Measurements from ENCODE around the gene KCNQ1.

Gene KCNQ1

DNA sequence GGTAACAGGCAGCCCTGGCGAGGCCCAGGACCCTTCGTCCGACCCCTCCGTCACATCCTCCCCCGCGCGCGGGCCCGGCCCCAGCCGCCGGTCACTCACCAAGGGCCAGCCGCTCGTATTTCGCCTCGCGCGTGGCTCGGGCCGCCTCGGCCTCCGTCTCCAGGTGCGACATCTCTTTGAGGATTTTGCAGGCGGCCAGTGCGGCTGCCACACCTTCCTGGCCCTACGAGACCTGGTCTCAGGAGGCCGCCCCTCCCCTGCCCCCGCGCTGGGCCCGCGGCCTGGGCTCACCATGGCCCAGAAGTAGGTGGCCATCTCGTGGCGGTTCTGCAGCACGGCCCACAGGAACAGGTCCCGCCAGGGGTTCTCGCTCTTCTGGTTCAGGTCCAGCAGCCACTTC is 30.2 kb upstream of the KCNQ1 start:
- Histone ChIP-seq H3K4me1 (ENCODE audit: control insufficient read depth, insufficient read depth, low read length) (peaks cover under 1% of the 10 kb centered on the region), H3K27ac (ENCODE audit: low read depth, low read length) (no peak overlapping the region), H3K9ac (ENCODE audit: low read length) (no peak overlapping the region), H3K36me3 (ENCODE audit: control insufficient read depth, insufficient read depth, low read length) (no peaks in the 10 kb centered on the region), H3K4me3 (ENCODE audit: low read length) (no peak overlapping the region), H3K27me3 (ENCODE audit: control insufficient read depth, insufficient read depth, low read length) (no peaks in the 10 kb centered on the region)

DNA sequence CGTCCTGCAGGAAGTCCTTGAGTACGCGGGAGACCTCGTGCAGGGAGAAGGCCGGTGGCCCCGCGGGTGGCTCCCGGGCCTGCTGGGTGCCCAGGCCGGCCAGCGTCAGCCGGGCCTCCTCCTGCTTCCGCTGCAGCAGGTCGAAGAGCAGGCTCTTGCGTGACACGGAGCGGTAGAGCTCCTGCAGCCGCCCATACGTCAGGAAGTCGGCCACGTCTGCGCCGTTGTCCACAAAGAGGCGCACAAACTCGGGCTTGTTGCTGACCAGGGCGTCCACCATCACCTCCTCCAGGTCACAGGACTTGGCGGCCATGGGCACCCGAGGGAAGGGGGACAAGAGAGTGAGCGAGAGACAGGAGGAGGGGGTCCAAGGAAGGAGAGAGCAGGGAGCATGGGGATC is 29.6 kb upstream of the KCNQ1 start:
- Histone ChIP-seq H3K27ac (ENCODE audit: low read depth, low read length) (no peak overlapping the region), H3K4me3 (ENCODE audit: low read length) (no peak overlapping the region), H3K27me3 (ENCODE audit: control insufficient read depth, insufficient read depth, low read length) (no peaks in the 10 kb centered on the region), H3K36me3 (ENCODE audit: control insufficient read depth, insufficient read depth, low read length) (no peaks in the 10 kb centered on the region), H3K9ac (ENCODE audit: low read length) (no peak overlapping the region), H3K4me1 (ENCODE audit: control insufficient read depth, insufficient read depth, low read length) (no peaks in the 10 kb centered on the region)

DNA sequence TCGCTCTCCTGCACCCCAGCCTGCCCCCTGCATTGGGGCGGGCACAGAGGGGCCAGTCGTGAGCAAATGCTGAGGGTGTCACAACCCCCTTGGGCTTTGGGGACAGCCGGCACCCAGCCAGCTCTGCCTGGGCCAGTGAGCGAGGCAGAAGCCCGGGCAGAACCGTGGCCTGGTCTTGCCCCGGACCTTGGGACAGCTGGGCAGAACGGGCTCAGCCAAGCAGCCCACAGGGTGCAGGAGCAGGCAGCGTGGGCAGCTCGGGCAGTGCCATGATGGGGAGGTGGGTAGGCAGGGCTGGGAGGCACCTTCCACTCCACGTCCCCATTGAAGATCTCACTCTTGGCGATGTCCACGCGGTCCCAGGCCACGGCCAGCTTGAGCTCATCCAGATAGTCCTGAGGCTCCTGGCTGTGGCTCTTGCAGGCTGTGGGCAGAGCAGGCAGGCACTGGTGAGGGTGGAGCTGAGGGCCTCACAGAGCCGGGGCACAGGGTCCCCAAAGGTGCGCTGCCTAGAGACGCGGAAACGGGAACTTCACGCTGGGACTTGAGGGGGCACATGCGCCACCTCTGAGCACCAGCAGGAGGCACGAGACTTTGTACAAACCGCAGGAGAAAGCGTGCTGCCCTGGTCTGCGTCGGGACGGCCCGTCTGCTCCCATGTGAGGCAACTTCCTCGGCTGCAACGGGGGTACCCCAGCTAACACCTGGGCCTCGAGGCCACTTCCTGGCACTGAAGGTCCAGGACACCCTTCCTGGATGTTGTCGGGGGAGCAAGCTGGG is 29.0 kb upstream of the KCNQ1 start:
- Histone ChIP-seq H3K27me3 (ENCODE audit: control insufficient read depth, insufficient read depth, low read length) (no peaks in the 10 kb centered on the region), H3K27ac (ENCODE audit: low read depth, low read length) (no peak overlapping the region), H3K9ac (ENCODE audit: low read length) (no peak overlapping the region), H3K36me3 (ENCODE audit: control insufficient read depth, insufficient read depth, low read length) (no peaks in the 10 kb centered on the region), H3K4me1 (ENCODE audit: control insufficient read depth, insufficient read depth, low read length) (peaks cover 2% of the 10 kb centered on the region), H3K4me3 (ENCODE audit: low read length) (no peak overlapping the region)

DNA sequence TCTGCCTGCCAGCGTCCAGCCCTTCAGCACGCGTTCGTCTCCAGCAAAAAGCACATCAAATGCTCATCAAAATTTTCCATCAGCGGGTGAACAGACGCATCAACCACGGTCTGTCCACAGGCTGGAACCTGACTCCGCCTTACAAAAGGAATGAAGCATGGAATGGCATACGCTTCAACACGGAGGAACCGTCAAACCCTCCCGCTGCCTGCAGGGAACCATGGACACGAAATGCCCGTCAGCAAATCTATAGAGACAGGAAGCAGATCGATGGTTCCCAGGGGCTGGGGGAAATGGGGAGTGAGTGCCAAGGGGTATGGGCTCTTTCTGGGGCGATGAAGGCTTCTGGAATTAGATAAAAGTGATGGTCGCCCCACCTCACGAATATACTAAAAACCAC is 28.0 kb upstream of the KCNQ1 start:
- no peak overlapping the region for H3K9ac ChIP-seq (ENCODE audit: low read length)
- H3K4me1 ChIP-seq (ENCODE audit: control insufficient read depth, insufficient read depth, low read length), result peaks cover 2% of the 10 kb centered on the region
- no peaks in the 10 kb centered on the region for H3K27me3 ChIP-seq (ENCODE audit: control insufficient read depth, insufficient read depth, low read length)
- H3K27ac ChIP-seq (ENCODE audit: low read depth, low read length), result no peak overlapping the region
- no peak overlapping the region for H3K4me3 ChIP-seq (ENCODE audit: low read length)
- no peaks in the 10 kb centered on the region for H3K36me3 ChIP-seq (ENCODE audit: control insufficient read depth, insufficient read depth, low read length)

DNA sequence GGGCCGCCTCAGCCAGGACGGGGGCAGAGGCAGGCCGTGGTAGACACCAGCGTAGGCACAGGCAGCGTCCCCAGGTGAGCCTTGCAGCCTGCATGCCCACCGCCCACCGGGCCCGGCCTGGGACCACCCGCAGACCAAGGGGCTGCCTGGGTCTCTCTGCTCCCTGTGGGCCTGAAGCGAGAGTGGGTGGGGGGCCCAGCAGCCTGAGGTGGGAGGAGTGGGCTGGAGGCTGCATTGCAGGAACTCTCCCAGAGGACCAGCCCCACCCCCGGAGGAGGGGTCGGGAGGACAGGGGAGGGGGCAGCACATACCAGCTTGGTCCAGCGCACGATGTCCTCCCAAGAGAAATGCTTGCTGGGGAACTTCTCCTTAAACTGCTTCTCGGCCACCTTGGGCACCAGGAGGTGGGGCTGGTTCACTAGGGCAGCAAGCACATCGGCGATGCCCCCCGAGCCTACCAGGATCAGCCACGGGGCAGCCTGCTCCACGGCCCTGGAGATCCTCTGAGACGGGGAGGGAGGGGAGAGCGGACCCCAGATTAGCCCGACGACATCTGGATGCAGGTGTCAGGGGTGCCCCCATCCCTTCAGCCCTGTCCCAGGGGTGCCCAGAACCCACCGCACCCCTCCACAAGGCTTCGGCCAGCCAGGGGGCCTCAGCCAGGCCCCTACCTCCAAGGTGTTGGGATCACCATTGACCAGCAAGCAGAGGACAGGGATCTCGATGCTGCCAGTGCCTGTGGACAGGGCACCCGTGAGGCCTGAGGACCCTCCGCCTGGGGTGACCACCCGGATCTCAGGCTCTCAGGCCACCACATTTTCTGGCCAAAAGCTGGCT is 26.7 kb upstream of the KCNQ1 start:
- H3K27me3 ChIP-seq (ENCODE audit: control insufficient read depth, insufficient read depth, low read length), result no peaks in the 10 kb centered on the region
- no peak overlapping the region for H3K27ac ChIP-seq (ENCODE audit: low read depth, low read length)
- H3K4me1 ChIP-seq (ENCODE audit: control insufficient read depth, insufficient read depth, low read length), result peaks cover 2% of the 10 kb centered on the region
- no peaks in the 10 kb centered on the region for H3K36me3 ChIP-seq (ENCODE audit: control insufficient read depth, insufficient read depth, low read length)
- H3K9ac ChIP-seq (ENCODE audit: low read length), result no peak overlapping the region
- H3K4me3 ChIP-seq (ENCODE audit: low read length), result no peak overlapping the region

DNA sequence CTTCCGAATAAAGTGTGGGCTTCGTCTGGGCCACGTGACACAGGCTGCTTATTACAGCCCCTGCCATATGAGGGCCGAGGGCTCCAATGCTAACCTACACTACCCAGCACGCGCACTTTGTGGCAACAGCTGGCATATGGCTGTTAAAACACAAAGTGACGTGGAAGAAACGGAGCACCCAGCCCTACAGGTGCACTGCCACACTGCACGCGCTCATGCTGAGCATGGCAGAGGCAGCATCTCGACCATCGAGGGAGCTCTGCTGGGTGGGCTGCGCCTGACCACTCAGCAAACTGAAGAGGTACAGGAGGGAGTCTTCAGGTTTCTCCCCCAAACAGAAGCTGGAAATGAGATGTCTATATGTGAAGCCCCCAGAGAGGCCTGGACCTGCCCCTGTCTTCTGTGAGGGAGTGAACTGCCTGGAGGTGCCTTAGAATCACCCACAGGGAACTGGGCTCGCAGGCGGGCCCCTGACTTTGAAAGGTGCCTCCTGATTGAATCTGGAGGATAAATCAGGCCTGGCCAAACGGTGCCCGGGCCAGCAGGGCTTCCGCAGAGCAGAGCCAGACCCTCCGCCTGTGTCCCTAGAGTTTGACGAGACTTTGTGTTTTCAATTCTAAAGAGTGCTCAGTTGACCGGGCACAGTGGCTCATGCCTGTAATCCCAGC is 26.0 kb upstream of the KCNQ1 start:
- no peak overlapping the region for H3K4me3 ChIP-seq (ENCODE audit: low read length)
- peaks cover 2% of the 10 kb centered on the region for H3K4me1 ChIP-seq (ENCODE audit: control insufficient read depth, insufficient read depth, low read length)
- H3K36me3 ChIP-seq (ENCODE audit: control insufficient read depth, insufficient read depth, low read length), result no peaks in the 10 kb centered on the region
- no peak overlapping the region for H3K27ac ChIP-seq (ENCODE audit: low read depth, low read length)
- no peak overlapping the region for H3K9ac ChIP-seq (ENCODE audit: low read length)
- no peaks in the 10 kb centered on the region for H3K27me3 ChIP-seq (ENCODE audit: control insufficient read depth, insufficient read depth, low read length)

DNA sequence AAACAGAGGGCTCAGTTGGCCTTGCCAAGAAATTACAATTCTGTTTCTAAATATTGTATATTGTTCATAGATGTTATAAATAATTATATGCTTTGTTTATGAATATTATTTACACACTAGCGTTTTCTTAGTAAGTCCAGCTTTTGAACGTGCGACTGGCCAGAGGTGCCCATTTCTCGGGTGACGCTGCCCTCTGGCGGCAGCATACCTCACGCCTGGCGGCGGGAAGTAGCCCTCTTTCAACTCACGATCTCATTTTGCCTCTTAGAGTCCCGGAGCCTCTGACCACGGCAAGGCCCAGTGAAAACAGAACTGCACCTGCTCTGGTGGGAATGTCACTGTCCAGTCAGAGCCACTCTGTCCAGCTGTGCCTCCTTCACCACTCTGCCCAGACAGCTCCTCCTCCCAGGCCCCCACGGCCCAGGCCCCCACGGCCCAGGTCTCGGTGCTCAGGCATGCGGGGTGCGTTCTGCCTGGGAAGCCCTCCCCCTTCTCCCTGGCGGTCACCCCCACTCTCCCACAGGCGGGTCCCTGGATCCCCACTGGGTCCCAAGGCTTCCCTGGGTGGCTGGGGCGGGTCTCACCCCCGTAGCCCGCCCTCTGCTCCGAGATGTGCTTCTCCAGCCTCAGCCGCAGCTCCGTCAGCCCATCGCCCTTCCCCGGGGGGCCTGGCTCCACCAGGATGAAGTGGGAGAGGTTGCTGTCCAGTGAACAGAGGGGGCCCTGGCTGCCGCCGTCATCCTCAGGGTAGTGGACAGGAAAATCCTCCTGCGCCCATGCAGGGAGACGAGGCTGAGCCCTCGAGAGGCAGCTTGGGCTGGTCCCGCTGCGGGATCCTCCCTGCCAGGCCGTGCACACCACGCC is 24.9 kb upstream of the KCNQ1 start:
- Histone ChIP-seq H3K27me3 (ENCODE audit: control insufficient read depth, insufficient read depth, low read length) (no peaks in the 10 kb centered on the region), H3K4me3 (ENCODE audit: low read length) (no peak overlapping the region), H3K36me3 (ENCODE audit: control insufficient read depth, insufficient read depth, low read length) (no peaks in the 10 kb centered on the region), H3K9ac (ENCODE audit: low read length) (no peak overlapping the region), H3K27ac (ENCODE audit: low read depth, low read length) (peak overlapping the region; percentile 33), H3K4me1 (ENCODE audit: control insufficient read depth, insufficient read depth, low read length) (peaks cover 2% of the 10 kb centered on the region)

DNA sequence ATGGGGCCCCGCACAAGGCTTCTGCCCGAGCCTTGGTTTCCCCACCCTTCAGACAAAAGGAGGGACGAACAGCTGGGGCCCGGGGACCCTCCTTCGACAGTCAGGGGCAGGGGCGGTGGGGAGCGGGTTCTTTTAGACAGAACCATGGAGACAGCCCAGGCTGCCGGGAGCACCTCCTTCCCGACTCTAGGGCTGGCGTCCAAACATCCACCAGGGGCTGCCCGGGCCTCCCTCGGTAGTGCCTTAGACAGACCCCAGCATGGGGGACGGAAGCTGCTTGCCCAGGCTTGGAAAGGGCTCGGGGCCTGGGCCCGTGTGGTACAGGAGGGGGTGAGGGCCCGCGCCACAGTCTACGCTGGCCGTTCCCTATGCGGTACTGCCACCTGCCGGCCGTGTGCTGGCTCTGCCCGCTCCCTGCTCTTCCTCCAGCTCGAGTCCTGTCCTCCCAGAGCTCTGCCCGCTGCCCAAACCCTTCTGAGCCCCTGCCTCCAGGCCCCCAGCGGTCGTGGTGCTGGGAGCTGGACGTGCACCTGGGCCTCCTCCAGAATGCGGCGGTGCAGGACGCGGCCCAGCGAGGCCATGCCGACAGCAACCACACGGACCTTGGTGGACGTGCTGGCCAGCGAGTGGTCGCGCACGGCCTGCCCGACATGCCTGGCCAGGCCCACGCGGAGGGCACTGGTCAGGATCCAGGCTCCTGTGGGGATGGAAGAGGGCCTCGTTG is 24.1 kb upstream of the KCNQ1 start:
- Histone ChIP-seq H3K4me3 (ENCODE audit: low read length) (peak overlapping the region; percentile 44), H3K27me3 (ENCODE audit: control insufficient read depth, insufficient read depth, low read length) (no peaks in the 10 kb centered on the region), H3K27ac (ENCODE audit: low read depth, low read length) (peak overlapping the region; percentile 33), H3K4me1 (ENCODE audit: control insufficient read depth, insufficient read depth, low read length) (peaks cover 2% of the 10 kb centered on the region), H3K36me3 (ENCODE audit: control insufficient read depth, insufficient read depth, low read length) (no peaks in the 10 kb centered on the region), H3K9ac (ENCODE audit: low read length) (no peak overlapping the region)

DNA sequence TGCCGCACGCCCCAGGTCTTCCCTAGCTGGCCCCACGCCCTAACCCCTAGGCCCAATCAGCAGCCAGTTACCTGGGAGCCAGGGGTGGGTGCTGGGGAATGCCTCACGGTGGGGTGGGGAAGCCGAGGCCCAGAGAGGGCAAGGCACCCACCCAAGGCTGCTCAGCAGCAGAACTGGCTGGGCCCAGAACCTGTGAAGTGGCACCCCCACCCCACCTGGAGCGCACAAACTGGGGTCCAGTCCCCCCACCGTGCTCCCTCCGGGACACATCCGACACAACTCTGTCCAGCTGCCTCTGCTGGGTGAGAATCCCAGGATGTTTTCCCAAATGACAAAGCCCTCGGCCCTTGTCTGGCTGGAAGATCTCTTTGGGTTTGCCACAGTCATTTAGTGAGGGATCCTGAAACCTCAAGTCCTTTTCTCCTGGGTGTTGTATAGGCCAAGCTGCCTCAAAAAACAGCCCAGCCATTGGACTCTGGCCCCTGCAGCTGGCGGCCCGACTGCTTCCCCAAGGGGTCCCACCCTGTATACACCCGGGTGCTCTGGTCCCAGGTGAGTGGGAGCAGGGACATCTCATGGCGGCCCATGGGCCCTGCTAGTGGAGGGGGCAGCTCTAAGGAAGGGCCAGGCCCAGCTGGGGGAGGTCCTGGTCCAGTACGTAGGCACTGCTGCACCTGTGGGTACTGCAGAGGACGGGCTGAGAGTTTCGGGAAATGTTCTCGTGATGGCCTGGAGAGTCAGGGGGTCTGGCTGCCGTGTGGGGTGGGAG is 23.4 kb upstream of the KCNQ1 start:
- Histone ChIP-seq H3K4me1 (ENCODE audit: control insufficient read depth, insufficient read depth, low read length) (peaks cover 2% of the 10 kb centered on the region), H3K36me3 (ENCODE audit: control insufficient read depth, insufficient read depth, low read length) (no peaks in the 10 kb centered on the region), H3K4me3 (ENCODE audit: low read length) (no peak overlapping the region), H3K27ac (ENCODE audit: low read depth, low read length) (no peak overlapping the region), H3K9ac (ENCODE audit: low read length) (no peak overlapping the region), H3K27me3 (ENCODE audit: control insufficient read depth, insufficient read depth, low read length) (no peaks in the 10 kb centered on the region)

DNA sequence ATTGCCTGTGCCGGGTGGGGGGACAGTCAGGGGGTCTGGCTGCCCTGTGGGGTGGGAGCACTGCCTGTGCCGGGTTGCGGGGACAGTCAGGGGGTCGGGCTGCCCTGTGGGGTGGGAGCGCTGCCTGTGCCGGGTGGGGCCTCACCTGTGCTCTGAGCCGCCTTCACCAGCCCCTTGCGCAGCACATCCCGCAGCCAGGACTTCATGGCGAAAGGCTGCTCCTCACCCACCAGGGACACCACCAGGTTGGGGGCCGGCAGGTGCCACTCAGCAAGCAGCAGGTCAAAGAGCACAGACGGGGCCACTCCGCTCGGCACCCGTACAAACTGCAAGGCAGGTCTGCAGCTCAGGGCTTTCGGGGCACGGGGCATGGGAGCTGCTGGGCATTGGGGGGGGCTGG is 22.8 kb upstream of the KCNQ1 start:
- no peaks in the 10 kb centered on the region for H3K36me3 ChIP-seq (ENCODE audit: control insufficient read depth, insufficient read depth, low read length)
- H3K27ac ChIP-seq (ENCODE audit: low read depth, low read length), result no peak overlapping the region
- no peak overlapping the region for H3K4me3 ChIP-seq (ENCODE audit: low read length)
- H3K27me3 ChIP-seq (ENCODE audit: control insufficient read depth, insufficient read depth, low read length), result no peaks in the 10 kb centered on the region
- H3K9ac ChIP-seq (ENCODE audit: low read length), result no peak overlapping the region
- H3K4me1 ChIP-seq (ENCODE audit: control insufficient read depth, insufficient read depth, low read length), result peaks cover 2% of the 10 kb centered on the region
